ENCODE measurements around the gene INTS15.

The INTS15 gene

DNA sequence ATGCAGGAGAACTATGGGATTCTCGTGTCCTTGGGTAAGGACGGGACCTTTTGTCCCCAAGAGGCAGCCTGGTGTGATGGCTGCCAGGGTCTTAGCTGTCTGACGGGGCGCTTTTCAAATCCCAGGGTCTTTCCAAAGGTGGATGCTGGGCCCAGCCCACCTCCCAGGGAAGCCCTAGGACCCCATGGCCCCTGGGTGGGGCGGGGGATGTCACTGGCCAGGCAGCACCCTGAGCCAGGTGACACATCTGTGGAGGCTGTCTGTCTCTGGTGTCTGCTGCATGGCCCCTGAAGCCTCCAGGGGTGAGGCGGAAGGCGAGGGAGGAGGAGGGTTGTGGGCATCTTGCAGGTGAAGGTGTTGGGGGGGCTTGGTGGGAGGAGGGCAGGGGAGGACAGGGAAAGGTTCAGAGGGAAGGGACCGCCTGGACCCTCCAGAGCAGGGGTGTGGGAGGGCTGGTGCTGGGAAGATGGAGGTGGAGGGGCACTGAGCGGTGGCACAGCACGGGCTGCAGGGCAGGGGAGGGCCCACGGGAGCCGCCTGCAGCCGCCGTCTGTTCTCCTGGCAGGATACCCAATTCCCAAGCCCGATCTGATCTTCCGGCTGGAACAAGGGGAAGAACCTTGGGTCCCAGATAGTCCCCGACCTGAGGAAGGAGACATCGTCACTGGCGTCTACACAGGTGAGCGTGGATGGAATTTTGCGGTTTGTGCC lies 54.2 kb downstream of the INTS15 start:
- DNase-seq (ENCODE audit: low spot score): no peak

DNA sequence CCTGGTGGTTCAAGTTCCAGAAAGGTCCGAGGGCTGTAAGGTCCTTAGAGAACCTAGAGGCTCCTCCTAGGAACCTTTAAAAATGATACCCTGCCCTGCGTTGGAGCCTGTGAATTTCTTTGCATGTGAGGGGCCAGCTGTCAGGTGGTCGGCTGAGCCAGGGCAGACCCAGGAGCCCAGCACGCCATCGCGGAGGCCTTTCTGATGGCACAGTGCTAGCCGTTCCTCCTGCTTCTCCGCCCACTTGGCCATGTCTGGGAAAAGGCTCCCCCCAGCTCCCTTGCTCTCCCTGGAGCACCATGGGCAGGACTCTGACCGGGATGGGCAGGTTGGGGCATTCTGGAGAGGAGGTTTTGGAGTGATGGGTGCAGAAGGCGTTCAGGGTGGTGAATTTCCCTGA lies 54.9 kb downstream of the INTS15 start:
- no peak for DNase-seq (ENCODE audit: low spot score)

DNA sequence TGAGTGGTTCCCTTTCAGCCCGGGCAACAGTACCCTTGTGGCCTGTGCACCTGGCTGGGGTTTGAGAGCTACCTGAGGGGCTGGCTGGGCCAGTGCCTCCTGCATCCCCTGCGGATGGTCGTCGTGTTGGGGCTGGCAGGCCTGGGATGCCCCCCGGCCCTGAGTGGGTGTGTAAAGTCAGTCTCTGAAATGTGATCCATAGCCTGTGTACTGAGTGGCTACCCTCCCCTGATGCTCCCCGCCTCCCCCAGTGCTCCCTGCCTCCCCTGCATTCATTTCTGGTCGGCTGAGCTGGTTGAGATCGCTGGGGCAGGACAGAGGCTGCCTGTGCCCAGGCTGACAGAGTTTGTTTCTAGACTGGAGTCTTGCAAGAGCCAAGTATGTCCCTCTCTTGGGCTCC lies 56.6 kb downstream of the INTS15 start:
- DNase-seq (ENCODE audit: low spot score): no peak

DNA sequence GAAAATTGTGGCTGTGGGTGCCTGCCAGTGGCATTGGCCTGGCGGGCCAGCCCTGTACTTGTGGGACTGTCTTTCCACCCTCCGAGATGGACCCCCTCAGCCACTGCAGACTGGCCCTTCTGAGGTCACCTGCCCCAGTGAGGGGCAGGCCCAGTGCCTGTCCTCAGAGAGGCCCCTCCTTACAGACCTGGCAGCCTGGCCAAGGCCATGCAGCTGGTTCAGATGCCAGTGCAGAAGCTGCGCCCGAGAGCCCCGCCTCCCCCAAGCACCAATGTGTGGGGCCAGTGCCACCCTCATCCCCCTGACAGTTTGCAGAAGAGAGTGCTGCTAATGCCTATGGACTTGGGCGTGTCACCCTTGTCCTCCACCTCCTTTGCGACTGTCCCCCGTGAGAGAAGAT lies 57.3 kb downstream of the INTS15 start:
- DNase-seq (ENCODE audit: low spot score): no peak

DNA sequence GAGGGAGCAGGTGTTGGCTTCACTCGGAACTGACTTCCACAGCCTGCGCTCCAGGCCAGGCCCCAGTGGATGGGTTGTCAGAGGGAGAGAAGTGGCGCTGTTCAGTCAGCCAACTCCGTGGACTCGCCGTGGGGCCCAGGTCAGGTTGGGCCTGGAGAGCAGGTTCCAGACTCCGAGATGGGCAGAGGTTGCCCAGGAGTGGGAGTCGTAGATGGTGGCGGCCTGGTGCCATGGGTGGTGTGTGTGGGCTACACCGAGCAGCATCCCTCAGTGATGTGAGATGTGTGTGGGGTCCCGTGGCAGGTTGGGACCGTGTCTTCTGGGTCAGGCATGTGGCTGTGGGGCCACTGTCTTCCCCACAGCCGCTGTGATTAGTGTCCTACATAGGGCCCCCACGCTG lies 57.7 kb downstream of the INTS15 start:
- DNase-seq (ENCODE audit: low spot score): no peak

DNA sequence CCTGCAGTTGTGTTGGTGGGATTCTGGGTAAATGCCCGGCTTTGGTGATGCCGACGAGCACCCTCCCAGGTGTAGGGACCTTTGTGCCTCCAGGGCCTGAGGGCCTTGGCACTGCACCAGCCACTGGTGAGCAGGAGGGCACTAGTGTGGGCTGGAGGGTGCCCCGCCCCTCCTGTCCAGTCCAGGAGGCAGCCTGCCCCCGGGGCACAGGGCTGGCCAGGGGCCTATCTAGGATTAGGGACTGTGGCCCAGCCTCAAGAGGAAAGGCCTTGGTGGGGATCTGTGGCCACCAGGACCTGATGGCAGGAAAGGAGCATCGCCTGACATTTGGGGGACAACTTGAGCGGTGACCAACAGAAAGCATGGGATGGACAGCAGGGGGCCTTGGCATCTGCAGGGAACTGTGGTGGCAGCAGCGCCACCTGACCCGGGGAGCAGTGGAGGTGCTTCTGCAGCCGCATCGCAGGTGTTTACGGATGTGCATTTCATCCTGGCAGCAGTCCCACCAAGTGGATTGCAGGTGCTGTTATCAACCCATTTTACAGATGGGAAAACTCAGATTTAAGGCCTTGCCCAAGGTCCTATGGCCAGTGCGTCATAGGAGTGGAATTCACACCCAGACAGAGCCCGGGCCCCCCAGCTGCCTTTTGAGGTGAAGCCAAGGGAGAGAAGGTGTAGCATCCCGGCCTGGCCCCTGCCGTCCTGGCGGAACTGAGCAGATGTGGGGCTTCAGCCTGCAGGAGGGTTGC lies 58.4 kb downstream of the INTS15 start:
- no peak for DNase-seq (ENCODE audit: low spot score)

DNA sequence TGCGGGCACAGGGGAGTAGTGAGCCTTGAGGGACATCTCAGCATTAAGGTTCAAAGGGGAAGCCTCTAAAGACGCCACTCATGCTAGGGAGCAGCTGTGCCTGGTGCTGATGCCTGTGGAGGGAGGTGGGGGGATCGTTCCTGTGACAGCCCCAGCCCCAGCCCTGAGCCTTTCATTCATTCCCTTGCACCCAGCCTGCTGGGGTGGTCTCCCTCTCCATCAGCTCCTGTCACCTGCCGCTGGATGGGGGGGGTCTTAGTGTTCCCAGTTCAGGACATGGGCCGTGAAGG lies 58.9 kb downstream of the INTS15 start:
- DNase-seq (ENCODE audit: low spot score): no peak

DNA sequence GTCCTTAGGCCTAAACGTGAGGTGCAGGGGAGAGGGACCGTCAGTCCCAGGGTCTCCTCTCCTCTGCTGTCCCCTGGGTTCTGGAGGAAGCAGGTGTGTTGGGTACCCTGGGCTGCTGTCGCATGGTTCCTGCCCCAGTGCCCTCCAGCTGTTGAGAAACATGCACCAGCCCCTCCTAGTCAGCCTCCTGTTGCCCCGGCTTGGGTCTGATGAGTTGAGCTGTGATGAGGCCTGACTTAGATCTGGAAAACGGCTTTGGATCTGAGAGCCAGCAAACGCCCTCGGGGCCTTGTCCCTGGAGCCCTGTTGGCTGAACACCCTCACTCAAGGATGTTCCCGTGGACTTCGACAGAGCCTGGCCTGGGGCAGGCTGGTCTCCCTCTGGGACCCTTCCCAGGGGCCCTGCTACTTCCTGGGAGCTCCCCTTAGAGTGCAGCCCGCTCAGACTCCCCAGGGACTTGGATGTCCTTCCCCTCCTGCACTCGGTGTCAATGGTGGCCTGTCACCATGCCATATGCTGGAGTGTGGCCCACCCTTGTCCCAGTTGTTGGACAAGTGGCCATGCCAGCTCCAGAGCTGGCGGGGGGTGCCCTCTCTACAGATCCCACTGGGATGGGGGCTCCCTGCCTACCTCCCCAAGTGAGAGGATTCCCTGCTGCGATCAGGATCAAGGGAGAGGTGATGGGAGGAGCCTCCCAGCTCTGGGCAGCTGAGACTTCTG lies 59.6 kb downstream of the INTS15 start:
- no peak for DNase-seq (ENCODE audit: low spot score)

DNA sequence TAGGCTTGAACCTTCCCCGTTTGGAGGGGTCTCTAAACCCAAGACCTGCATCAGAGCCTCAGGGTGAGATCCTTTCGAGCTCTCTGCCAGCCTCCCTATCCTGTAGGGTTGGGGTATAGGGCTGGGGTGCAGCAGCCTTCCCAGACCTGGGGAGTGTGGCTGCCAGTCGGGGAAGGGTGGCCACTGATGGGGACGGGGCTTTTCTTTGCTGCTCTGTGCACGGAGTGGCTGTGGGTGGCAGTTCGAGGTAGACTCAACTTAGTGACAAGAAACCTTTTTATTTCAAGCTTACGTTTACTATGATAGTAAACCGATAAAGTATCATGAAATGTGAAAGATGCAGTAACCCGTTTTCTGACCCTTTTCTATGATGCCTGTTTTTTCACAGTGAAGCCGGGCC lies 60.3 kb downstream of the INTS15 start:
- no peak for DNase-seq (ENCODE audit: low spot score)

DNA sequence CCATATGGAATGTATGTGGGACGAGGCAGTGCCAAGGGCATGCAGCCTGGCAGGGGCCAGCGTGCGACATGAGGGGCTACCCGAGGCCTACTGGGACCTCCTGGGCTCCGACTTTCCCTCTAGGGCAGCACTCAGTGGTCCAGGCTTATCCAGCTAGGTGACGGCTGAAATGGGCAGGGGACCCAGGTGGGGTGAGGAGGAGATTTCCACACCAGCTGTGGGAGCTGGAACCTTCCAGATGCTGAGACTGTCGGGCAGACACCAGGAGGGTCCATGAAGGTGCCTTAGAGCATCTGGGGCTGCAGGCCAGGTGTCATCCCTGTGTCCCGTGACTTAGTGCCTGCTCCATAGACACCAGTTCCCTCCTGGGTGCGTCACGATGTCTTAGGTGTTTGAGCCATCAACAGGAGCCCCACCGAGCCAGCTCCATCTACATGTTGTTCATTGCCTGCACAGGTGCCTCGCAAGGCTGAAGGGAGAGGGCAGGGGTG lies 60.7 kb downstream of the INTS15 start:
- DNase-seq (ENCODE audit: low spot score): no peak

DNA sequence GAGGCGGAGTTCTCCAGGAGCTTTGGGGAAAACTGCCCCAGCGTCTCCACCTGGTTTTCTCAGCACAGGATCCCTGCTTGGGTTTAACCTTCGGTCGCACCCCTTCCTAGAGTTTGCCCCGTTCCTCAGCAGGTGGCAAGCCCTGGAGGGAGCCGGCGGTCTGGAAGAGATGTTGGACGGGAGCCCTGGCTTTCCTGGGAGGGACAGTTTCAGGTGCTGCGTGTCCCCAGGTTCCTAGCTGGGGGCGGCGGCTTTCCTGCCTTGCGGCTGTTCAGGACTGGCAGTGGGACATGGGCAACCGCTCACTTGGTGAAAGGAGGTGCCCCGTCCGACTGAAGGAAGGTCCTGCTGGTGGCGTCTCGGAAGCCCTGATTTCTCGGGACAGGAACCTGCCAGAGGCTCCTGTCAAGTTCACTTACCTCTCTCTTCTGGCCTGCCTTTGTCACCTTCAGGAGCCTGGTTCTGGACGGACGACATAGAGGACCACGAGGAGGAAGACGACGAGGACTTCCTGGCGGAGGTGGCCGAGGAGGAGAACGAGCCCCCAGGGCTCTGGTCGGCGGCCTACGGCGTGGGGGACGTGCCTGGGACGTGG lies 62.1 kb downstream of the INTS15 start:
- no peak for DNase-seq (ENCODE audit: low spot score)

DNA sequence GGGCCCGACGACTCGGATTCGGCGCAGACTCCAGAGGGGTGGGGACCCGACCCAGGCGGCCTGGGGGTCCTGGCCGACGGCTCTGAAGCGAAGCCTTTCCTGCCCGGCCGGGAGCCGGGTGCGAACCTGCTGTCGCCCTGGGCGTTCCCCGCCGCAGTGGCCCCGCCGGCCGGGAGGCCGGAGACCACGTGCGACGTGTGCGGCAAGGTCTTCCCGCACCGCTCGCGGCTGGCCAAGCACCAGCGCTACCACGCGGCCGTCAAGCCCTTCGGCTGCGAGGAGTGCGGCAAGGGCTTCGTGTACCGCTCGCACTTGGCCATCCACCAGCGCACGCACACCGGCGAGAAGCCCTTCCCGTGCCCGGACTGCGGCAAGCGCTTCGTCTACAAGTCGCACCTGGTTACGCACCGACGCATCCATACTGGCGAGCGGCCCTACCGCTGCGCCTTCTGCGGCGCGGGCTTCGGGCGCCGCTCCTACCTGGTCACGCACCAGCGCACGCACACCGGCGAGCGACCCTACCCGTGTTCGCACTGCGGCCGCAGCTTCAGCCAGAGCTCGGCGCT lies 62.7 kb downstream of the INTS15 start:
- no peak for DNase-seq (ENCODE audit: low spot score)

DNA sequence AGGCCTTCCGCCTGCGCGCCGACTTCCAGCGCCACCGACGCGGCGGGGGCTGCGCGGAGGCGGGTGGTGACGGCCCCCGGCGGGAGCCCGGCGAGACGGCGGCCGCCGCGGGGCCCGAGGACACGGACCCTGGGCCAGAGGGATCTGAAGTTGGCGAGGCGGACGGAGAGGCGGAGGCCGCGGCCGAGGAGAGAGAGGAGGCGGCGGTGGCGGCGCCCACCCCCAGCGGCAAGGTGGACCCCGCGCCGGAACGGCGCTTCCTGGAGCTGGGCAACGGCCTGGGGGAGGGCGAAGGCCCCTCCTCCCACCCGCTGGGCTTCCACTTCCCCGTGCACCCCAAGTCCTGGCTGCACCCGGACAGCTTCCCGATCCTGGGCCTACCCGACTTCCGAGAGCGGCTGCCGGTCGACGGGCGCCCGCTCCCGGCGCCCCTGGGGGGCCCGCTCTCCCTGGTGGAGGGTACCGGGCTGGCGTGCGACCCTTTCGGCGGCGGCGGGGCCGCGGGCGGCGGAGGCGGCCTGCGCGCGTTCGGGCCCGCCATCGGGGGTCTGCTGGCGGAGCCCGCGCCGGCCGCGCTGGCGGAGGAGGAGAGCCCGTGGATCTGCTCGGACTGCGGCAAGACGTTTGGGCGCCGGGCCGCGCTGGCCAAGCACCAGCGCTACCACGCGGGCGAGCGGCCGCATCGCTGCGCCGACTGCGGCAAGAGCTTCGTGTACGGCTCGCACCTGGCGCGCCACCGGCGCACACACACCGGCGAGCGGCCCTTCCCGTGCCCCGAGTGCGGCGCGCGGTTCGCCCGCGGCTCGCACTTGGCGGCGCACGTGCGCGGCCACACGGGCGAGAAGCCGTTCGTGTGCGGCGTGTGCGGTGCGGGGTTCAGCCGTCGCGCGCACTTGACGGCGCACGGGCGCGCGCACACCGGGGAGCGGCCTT lies 63.5 kb downstream of the INTS15 start:
- DNase-seq (ENCODE audit: low spot score): no peak

DNA sequence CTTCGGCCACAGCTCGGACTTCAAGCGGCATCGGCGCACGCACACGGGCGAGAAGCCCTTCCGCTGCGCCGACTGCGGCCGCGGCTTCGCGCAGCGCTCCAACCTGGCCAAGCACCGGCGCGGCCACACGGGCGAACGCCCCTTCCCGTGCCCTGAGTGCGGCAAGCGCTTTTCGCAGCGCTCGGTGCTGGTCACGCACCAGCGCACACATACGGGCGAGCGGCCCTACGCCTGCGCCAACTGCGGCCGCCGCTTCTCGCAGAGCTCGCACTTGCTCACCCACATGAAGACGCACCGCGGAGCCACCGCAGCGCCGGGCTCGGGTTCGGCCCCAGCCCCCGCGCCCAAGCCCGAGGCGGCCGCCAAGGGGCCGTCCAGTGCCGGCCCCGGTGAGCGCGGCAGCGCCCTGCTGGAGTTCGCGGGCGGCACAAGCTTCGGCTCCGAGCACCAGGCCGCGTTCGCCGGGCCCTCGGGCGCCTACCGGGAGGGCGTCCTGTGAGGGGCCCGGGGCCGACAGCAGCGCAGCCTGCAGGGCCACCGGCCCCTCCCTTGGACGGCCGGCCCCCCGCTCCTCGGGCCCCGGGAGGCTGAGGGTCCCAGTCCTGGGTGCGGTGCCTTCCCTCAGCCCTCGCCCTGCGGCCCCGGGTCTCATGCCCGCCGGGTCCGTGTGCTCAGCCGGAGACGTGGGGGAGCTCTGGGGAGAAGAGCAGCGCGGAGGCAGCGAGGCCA lies 64.5 kb downstream of the INTS15 start:
- no peak for DNase-seq (ENCODE audit: low spot score)

DNA sequence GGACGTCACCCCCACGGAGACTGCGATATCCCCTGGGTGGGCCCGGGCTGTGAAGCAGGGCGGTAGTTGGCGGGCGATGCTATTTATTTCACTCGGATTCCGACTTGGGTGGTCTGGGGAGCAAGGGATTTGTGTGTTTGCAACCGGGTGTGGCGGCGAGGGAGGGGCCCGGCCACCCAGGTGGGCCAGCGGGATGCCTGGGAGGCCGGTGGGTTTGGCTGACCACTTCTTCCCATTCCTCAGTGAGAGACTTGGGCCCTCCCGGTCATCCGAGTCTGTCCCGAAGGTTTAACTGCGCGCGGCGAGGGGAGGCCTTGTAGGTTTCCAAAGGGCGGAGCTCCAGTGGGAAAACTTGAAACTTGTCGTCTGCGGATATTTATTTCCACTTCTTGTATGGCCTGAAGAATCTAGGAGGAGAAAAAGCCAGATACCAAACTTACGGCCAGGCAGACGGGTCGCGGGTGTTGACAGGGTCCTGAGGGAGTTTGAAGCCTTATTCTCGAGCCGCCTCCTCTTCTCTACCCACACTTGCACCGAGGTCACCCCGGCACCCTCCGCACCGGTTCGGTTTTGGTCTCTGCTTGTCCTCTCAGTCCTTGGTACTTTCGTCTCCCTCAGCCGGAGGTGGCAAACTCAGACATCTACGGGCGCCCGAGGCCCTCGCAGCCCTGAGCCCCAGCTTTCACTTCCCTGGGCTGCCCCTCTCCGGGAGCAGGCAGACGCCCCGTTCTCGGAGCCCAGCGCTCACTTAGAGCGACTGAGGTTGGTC lies 65.2 kb downstream of the INTS15 start:
- no peak for DNase-seq (ENCODE audit: low spot score)

DNA sequence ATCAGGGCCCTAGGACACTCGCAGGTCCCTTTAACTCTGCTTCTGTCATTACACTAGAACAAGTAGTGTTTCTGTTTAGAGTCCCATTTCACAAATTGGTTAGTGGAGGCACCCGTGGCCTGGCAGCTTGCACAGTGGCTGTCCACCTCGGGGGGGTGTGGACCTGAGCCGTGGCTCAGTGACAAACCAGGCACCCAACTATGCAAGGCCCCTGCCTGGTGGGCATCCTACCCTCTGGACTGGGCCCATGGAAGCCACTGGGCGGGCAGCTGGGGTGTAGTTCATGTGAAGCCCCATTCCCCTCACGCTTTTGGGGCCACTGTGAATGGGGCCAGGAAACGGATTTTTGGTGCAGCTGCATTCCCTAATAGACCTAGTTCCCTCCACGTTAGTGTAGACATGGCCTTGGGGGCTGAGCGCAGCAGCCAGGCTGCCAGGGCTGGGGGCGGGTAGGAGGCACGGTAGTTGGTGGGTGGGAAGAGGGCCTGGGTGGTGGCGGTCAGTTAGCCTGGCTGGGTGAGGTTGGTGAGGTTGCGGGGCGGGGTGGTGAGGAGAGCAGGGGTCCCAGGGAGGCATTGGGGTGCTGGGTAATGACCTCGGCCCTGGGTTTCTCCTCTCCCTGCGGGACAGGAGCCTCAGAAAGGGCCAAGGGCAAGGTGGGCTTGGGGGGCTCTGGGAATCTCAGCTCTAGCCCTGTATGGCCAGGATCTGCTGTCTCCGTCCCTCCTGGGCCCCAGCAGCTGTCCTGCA lies 66.0 kb downstream of the INTS15 start:
- no peak for DNase-seq (ENCODE audit: low spot score)

DNA sequence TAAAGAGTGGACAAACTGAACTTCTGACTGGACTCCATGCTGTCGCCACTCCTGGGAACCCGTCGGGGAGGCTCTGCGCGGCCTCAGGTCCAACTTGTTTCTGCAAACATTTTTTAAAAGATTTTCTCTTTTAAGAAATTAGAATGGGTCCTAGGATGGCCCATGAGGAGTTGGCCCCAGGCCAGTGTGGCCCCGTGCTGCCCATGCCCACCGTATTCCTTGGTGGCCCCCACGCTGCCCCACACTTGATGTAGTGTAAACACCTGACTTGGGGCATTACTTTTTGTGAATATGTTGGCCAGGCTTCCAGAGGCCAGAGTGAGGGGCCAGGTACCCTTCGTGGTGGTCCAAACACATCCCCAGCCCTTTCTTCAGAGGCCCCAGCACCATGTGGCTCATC lies 66.6 kb downstream of the INTS15 start:
- no peak for DNase-seq (ENCODE audit: low spot score)
